ENCODE results near the gene ARID3C.
A peak's percentile ranks its signal among the peaks of the same experiment; 100 is the strongest.
"Not testable (repeated sequence)": the region's sequence is repeated elsewhere in the genome, so short reads cannot be mapped to it uniquely, and the experiment has no call there.

The ARID3C gene

DNA sequence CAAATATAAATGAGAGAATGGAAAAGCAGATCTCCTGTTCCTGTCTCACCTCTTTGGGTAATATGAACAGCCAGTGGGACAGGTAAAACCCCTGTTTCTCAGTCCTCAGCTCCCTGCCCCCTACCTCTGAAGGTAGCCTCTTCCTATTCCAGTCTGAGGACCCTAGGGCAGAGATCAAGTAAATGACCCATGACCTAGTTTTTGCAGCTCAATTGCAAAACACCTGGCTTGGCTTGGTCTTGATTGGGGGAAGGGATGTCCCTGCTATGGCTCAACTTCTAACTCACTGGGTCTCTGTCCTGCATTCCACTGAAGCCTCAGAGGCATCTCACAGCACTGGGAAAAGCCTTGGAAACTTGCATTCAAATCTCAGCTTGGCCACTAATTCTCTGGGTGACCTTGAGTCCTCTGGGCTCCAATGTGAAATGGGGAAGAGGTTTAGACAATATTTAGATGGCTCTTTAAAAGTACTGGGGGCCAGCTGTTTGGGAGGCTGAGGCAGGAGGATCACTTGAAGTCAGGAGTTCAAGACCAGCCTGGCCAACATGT, 16.0 kb upstream of the ARID3C start:
- DNase-seq (ENCODE audit: low spot score) = no peak
- TF ChIP-seq, protein P1, sequence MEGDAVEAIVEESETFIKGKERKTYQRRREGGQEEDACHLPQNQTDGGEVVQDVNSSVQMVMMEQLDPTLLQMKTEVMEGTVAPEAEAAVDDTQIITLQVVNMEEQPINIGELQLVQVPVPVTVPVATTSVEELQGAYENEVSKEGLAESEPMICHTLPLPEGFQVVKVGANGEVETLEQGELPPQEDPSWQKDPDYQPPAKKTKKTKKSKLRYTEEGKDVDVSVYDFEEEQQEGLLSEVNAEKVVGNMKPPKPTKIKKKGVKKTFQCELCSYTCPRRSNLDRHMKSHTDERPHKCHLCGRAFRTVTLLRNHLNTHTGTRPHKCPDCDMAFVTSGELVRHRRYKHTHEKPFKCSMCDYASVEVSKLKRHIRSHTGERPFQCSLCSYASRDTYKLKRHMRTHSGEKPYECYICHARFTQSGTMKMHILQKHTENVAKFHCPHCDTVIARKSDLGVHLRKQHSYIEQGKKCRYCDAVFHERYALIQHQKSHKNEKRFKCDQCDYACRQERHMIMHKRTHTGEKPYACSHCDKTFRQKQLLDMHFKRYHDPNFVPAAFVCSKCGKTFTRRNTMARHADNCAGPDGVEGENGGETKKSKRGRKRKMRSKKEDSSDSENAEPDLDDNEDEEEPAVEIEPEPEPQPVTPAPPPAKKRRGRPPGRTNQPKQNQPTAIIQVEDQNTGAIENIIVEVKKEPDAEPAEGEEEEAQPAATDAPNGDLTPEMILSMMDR (IDR thresholded peaks at IDR 0.05; ENCODE audit: extremely low read depth, missing control alignments) = no peak

DNA sequence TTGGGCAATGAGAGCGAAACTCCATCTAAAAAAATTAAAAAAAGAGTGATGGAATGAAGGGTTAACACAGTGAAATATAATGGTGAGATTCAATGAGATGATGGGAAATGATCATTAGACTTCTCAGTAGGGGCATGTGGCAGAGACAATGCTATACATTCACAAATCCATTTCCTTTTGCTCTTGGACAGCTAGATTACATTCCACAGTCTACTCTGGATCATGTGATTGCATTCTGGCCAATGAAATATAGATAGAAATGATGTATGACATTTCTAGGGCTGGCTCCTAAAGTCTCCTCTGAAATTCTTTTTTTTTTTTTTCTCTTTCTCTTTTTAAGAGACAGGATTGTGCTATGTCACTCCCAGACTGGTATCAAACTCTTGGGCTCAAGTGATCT, 13.8 kb upstream of the ARID3C start:
- no peak for DNase-seq (ENCODE audit: low spot score)
- TF ChIP-seq, protein P1 (IDR thresholded peaks at IDR 0.05; ENCODE audit: extremely low read depth, missing control alignments) = no peak

DNA sequence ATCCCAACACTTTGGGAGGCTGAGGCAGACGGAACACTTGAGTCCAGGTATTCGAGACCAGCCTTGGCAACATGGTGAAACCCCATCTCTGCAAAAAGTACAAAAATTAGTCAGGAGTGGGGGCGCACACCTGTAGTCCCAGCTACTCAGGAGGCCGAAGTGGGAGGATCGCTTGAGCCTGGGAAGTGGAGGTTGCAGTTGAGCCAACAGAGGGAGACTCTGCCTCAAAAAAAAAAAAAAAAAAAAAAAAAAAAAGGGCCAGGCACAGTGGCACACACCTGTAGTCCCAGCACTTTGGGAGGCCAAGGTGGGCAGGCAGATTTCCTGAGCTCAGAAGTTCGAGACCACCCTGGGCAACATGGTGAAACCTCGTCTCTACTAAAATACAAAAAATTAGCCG, 10.5 kb upstream of the ARID3C start:
- not testable (repeated sequence) for DNase-seq (ENCODE audit: low spot score)

DNA sequence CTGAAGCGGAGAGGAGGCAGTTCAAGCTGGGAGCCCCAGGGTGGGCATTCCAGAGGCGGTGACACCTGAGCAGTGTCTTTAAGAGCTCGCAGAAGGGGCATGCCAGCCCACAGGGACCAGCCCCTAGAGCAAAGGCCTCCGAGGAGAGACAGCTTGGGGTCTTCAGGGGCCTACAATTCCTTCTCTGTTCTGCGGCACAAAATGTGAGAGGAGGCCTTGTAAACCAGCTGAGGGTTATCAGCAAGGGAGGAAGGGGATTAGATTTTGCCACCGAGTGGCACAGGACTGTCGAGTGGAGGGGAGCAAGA, 9.2 kb upstream of the ARID3C start:
- TF ChIP-seq, protein P1 (IDR thresholded peaks at IDR 0.05; ENCODE audit: extremely low read depth, missing control alignments) = no peak
- no peak for DNase-seq (ENCODE audit: low spot score)

DNA sequence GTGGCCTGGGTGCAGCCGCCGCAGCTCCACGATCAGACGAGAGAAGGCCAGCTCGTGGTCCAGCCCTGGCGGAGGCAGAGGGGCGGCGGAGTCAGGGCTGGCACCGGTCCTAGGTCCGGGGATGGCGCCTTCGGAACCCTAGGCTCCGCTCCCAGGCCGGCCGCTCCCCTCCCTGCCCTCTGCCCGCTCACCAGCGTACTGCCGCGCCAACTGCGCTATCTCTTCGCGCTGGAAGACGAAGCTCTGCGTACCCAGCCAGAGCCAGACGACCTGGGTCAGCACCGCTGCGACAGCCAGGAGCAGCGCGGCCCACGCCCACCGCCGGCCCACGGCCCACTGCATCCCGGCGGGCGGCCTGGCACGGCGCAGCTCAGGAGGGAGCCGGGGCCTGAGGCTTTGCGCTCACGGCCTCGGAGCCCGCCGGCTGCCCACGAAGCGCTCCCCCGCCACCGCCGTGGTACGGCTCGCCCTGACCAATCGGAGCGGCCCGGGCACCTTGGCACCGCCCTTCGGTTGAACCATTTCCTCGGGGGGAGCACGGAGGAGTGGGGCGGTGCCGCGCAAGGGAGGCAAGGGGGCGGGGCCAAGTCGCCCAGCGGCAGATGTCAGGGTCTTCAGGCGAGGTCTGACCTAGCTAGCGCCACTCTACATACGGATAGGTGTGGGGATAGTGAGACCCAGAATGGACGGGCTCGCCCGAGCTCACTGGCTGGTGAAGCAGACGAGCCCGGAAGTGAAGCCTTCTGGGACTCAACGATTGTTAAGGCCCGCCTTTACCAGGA, 8.7 kb upstream of the ARID3C start, which contains the start of gene SIGMAR1:
TSS of gene SIGMAR1 (minus strand) at position 432 of the 782 bp plus-strand sequence. CDS start at position 342, 90 bp downstream.
- DNase-seq (ENCODE audit: low spot score) = peak; percentile 96
- TF ChIP-seq, protein P1 (IDR thresholded peaks at IDR 0.05; ENCODE audit: extremely low read depth, missing control alignments) = no peak

DNA sequence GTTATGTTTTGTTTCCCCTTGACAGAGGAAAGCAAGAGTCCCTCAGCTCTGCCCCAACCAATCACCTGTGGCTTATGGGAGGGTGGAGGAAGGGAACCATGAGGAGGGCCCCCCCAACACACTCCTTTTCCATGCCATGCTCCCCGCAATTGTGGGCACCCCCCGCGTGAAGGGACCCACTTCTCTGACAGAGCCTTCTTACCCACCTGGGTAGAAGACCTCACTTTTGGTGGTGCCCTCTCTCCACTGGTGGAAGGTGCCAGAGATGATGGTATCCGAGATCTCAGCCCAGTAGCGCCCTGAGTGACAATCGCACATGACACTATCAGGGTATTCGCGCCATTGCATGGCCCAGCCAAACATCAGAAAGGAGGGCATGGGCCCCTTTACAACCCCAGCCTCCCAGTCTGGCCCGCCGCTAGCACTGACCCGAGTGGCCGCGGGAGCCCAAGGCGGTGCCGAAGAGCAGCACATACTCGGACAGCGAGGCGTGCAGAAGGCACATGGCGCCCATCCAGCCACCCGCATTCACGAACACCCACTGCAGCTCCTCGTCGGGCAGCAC, 8.0 kb upstream of the ARID3C start:
- no peak for DNase-seq (ENCODE audit: low spot score)
- TF ChIP-seq, protein P1 (IDR thresholded peaks at IDR 0.05; ENCODE audit: extremely low read depth, missing control alignments) = no peak

DNA sequence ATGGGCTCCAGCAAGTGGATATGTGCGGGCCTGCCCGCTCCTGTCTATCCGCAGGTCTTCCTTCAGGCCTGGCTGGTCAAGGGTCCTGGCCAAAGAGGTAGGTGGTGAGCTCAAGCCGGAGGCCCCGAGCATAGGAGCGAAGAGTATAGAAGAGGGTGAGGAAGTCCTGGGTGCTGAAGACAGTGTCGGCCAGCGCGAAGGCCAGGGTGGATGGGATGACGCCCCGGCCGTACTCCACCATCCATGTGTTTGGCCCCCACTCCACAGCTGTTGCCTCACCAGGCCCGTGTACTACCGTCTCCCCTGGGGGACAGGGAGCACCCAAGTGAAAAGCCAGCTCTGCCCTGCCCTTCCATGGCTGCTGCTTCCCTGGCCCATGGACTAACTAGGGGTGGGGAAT, 6.7 kb upstream of the ARID3C start:
- TF ChIP-seq, protein P1 (IDR thresholded peaks at IDR 0.05; ENCODE audit: extremely low read depth, missing control alignments) = no peak
- DNase-seq (ENCODE audit: low spot score) = no peak

All from GM20000 (cell line).